ENCODE results near the gene TMEM187.

Gene TMEM187

GRCh38 chrX:153927922-153928760 is 44.4 kb upstream of the TMEM187 start:
- peak; percentile 28 for TF ChIP-seq CTCF (IDR thresholded peaks at IDR 0.05)
- H3K4me1 ChIP-seq, result peaks cover 13% of the 10 kb centered on the region
- no peaks in the 10 kb centered on the region for H3K9me3 ChIP-seq (ENCODE audit: control insufficient read depth, low read length)

GRCh38 chrX:153928846-153929245 is 43.7 kb upstream of the TMEM187 start:
- no peak for TF ChIP-seq CTCF (IDR thresholded peaks at IDR 0.05)
- H3K4me2 ChIP-seq (ENCODE audit: low read length), result no peak overlapping the region
- H3K4me1 ChIP-seq, result peaks cover 12% of the 10 kb centered on the region
- H3K27me3 ChIP-seq (ENCODE audit: control insufficient read depth, insufficient read depth, low read length), result no peaks in the 10 kb centered on the region
- H3K27ac ChIP-seq, result no peak overlapping the region
- H3K79me2 ChIP-seq, result no peaks in the 10 kb centered on the region
- H2AFZ ChIP-seq, result no peak overlapping the region
- no peak overlapping the region for H3K4me3 ChIP-seq (ENCODE audit: low read depth, low read length)
- H3K36me3 ChIP-seq (ENCODE audit: control insufficient read depth, insufficient read depth, low read length), result no peaks in the 10 kb centered on the region
- H3K9me3 ChIP-seq (ENCODE audit: control insufficient read depth, low read length), result no peaks in the 10 kb centered on the region
- H3K9ac ChIP-seq, result no peak overlapping the region

More at GRCh38 chrX:153927922-153928760, 44.4 kb upstream of the TMEM187 start:
- Histone ChIP-seq H3K4me3 (ENCODE audit: low read depth, low read length) (peak overlapping the region; percentile 73), H3K4me2 (ENCODE audit: low read length) (peak overlapping the region; percentile 79), H3K79me2 (no peaks in the 10 kb centered on the region), H3K36me3 (ENCODE audit: control insufficient read depth, insufficient read depth, low read length) (no peaks in the 10 kb centered on the region), H3K9ac (no peak overlapping the region), H2AFZ (peak overlapping the region; percentile 74), H3K27me3 (ENCODE audit: control insufficient read depth, insufficient read depth, low read length) (no peaks in the 10 kb centered on the region), H3K27ac (peak overlapping the region; percentile 99)

GRCh38 chrX:153929576-153929975 is 43.0 kb upstream of the TMEM187 start:
- Histone ChIP-seq H3K4me2 (ENCODE audit: low read length) (no peak overlapping the region), H3K36me3 (ENCODE audit: control insufficient read depth, insufficient read depth, low read length) (no peaks in the 10 kb centered on the region), H2AFZ (no peak overlapping the region), H3K9ac (no peak overlapping the region), H3K4me1 (peaks cover 12% of the 10 kb centered on the region), H3K27me3 (ENCODE audit: control insufficient read depth, insufficient read depth, low read length) (no peaks in the 10 kb centered on the region), H3K79me2 (no peaks in the 10 kb centered on the region), H3K9me3 (ENCODE audit: control insufficient read depth, low read length) (no peaks in the 10 kb centered on the region), H3K27ac (peak overlapping the region; percentile 11), H3K4me3 (ENCODE audit: low read depth, low read length) (no peak overlapping the region)
- no peak for TF ChIP-seq CTCF (IDR thresholded peaks at IDR 0.05)

- no peak for TF ChIP-seq CTCF (IDR thresholded peaks at IDR 0.05)
- Histone ChIP-seq H3K4me1 (peaks cover 12% of the 10 kb centered on the region), H3K4me2 (ENCODE audit: low read length) (no peak overlapping the region), H2AFZ (no peak overlapping the region), H3K9me3 (ENCODE audit: control insufficient read depth, low read length) (no peaks in the 10 kb centered on the region), H3K36me3 (ENCODE audit: control insufficient read depth, insufficient read depth, low read length) (no peaks in the 10 kb centered on the region), H3K79me2 (no peaks in the 10 kb centered on the region), H3K4me3 (ENCODE audit: low read depth, low read length) (no peak overlapping the region), H3K9ac (no peak overlapping the region), H3K27me3 (ENCODE audit: control insufficient read depth, insufficient read depth, low read length) (no peaks in the 10 kb centered on the region), H3K27ac (no peak overlapping the region)
These were observed 42.3 kb upstream of the TMEM187 start for GRCh38 chrX:153930011-153930910.
